IPS-15b (cell line): Measurements from ENCODE around the gene CFAP65.

Source experiments
- H3K27me3 ChIP-seq: one replicate; pipeline ENCODE4 v1.6.1; 2013; ENCODE audit warnings: low read length; ENCODE audit not compliant: control insufficient read depth, insufficient read depth
- H3K36me3 ChIP-seq: one replicate; pipeline ENCODE4 v1.6.1; 2013; ENCODE audit warnings: low read length; ENCODE audit not compliant: control insufficient read depth, insufficient read depth
- H3K4me1 ChIP-seq: one replicate; pipeline ENCODE4 v1.6.1; 2013; ENCODE audit warnings: mild to moderate bottlenecking, low read length; ENCODE audit not compliant: control insufficient read depth, insufficient read depth
- H3K4me3 ChIP-seq: one replicate; pipeline ENCODE4 v1.5.1; 2013; ENCODE audit warnings: low read depth, low read length
- H3K9ac ChIP-seq: one replicate; pipeline ENCODE4 v1.6.1; 2013; ENCODE audit warnings: low read depth, mild to moderate bottlenecking, low read length
- H3K9me3 ChIP-seq: one replicate; pipeline ENCODE4 v1.6.1; 2013; ENCODE audit warnings: mild to moderate bottlenecking, low read length; ENCODE audit not compliant: control insufficient read depth, insufficient read depth

Gene CFAP65

GRCh38 chr2:218981881-218982585, 59.3 kb downstream of the CFAP65 start:
- Histone ChIP-seq H3K27me3 (peaks cover 89% of the 10 kb centered on the region), H3K4me3 (peak overlapping the region; percentile 41), H3K4me1 (peaks cover 3% of the 10 kb centered on the region), H3K9me3 (no peaks in the 10 kb centered on the region), H3K9ac (no peak overlapping the region), H3K36me3 (no peaks in the 10 kb centered on the region)

GRCh38 chr2:218981390-218981880, 59.9 kb downstream of the CFAP65 start:
- Histone ChIP-seq H3K9me3 (no peaks in the 10 kb centered on the region), H3K36me3 (no peaks in the 10 kb centered on the region), H3K4me1 (peaks cover 3% of the 10 kb centered on the region), H3K9ac (no peak overlapping the region), H3K27me3 (peaks cover 89% of the 10 kb centered on the region), H3K4me3 (peak overlapping the region; percentile 48)

GRCh38 chr2:218980735-218981389, 60.5 kb downstream of the CFAP65 start:
- H3K9ac ChIP-seq: no peak overlapping the region
- peaks cover 89% of the 10 kb centered on the region for H3K27me3 ChIP-seq
- H3K36me3 ChIP-seq: no peaks in the 10 kb centered on the region
- H3K4me3 ChIP-seq: peak overlapping the region; percentile 48
- no peaks in the 10 kb centered on the region for H3K9me3 ChIP-seq
- H3K4me1 ChIP-seq: peaks cover 3% of the 10 kb centered on the region

- no peaks in the 10 kb centered on the region for H3K36me3 ChIP-seq
- H3K9ac ChIP-seq: no peak overlapping the region
- peaks cover 3% of the 10 kb centered on the region for H3K4me1 ChIP-seq
- H3K27me3 ChIP-seq: peaks cover 91% of the 10 kb centered on the region
- H3K9me3 ChIP-seq: no peaks in the 10 kb centered on the region
- peak overlapping the region; percentile 42 for H3K4me3 ChIP-seq
These were observed 61.2 kb downstream of the CFAP65 start for GRCh38 chr2:218979846-218980734.

GRCh38 chr2:218975060-218975777, 66.1 kb downstream of the CFAP65 start:
- Histone ChIP-seq H3K4me1 (no peaks in the 10 kb centered on the region), H3K27me3 (peaks cover 78% of the 10 kb centered on the region), H3K9me3 (no peaks in the 10 kb centered on the region), H3K9ac (no peak overlapping the region), H3K4me3 (no peak overlapping the region), H3K36me3 (no peaks in the 10 kb centered on the region)

GRCh38 chr2:218970894-218971293, 70.4 kb downstream of the CFAP65 start:
- Histone ChIP-seq H3K27me3 (peaks cover 47% of the 10 kb centered on the region), H3K36me3 (no peaks in the 10 kb centered on the region), H3K4me1 (no peaks in the 10 kb centered on the region)

GRCh38 chr2:218964041-218964771, 77.1 kb downstream of the CFAP65 start:
- H3K9ac ChIP-seq: no peak overlapping the region
- peaks cover 14% of the 10 kb centered on the region for H3K4me1 ChIP-seq
- no peaks in the 10 kb centered on the region for H3K36me3 ChIP-seq
- peaks cover 49% of the 10 kb centered on the region for H3K27me3 ChIP-seq
- H3K4me3 ChIP-seq: no peak overlapping the region
- no peaks in the 10 kb centered on the region for H3K9me3 ChIP-seq

More at GRCh38 chr2:218970894-218971293, 70.4 kb downstream of the CFAP65 start:
- Histone ChIP-seq H3K9me3 (no peaks in the 10 kb centered on the region), H3K9ac (no peak overlapping the region), H3K4me3 (no peak overlapping the region)

GRCh38 chr2:218963601-218964000, 77.7 kb downstream of the CFAP65 start:
- Histone ChIP-seq H3K4me3 (peak overlapping the region; percentile 40), H3K4me1 (peaks cover 14% of the 10 kb centered on the region), H3K27me3 (peaks cover 55% of the 10 kb centered on the region), H3K36me3 (no peaks in the 10 kb centered on the region), H3K9me3 (no peaks in the 10 kb centered on the region), H3K9ac (no peak overlapping the region)

- Histone ChIP-seq H3K9ac (no peak overlapping the region), H3K4me1 (peaks cover 14% of the 10 kb centered on the region), H3K27me3 (peaks cover 56% of the 10 kb centered on the region), H3K9me3 (no peaks in the 10 kb centered on the region), H3K36me3 (no peaks in the 10 kb centered on the region), H3K4me3 (peak overlapping the region; percentile 79)
These were observed 78.3 kb downstream of the CFAP65 start for GRCh38 chr2:218962859-218963492.

- Histone ChIP-seq H3K27me3 (peaks cover 65% of the 10 kb centered on the region), H3K4me3 (peak overlapping the region; percentile 46), H3K9ac (no peak overlapping the region), H3K4me1 (peaks cover 14% of the 10 kb centered on the region), H3K36me3 (no peaks in the 10 kb centered on the region), H3K9me3 (no peaks in the 10 kb centered on the region)
These were observed 79.4 kb downstream of the CFAP65 start for GRCh38 chr2:218961651-218962570.
